NOMO-1 (cell line): ENCODE data around the gene TCTN1.
"Not testable (repeated sequence)": the region's sequence is repeated elsewhere in the genome, so short reads cannot be mapped to it uniquely, and the experiment has no call there.

Experiments
- DNase-seq, 2 experiments: peaks; one replicate each; lab custom pipeline; 2025; ENCODE audit not compliant: unreplicated experiment in 2 of 2; lab: John Stamatoyannopoulos, UW

The TCTN1 gene

DNA sequence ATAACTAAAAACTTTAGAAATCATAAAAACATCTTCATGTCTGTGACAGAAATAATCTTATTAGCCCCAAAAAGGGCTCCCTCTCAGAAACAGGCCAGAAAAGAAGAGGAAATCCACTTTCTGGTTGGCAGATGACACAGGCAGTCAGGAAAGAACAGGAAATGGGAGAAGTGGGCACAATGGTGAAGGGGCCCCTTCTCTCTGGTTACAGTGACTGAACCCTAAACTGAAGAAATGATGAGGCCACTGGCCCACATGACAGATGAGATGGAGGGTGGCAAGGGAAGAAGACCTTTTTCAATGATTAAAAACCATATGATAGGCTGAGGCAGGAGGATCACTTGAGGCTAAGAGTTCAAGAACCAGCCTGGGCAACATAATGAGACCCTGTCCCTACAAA is 21.1 kb downstream of the TCTN1 start:
- DNase-seq: no peak

DNA sequence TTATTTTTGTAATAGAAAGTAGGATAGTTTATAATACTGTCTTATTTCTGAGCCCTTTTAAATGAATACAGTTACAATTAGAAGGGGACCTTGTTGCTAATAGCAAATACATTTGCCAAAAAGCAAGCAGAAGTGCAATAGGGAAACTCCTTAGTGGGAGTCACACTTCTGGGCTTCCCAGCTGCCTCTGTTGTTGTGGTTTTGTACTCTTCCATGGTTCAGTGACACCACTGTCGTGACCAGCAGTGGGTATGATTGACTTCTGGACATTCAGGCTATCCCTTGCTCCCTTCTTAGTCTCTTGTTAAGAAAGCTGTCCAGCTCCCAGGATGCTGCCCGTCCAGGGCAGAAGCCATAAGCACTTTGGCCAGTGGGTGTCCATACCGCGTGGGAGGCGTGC is 22.6 kb downstream of the TCTN1 start:
- no peak for DNase-seq

DNA sequence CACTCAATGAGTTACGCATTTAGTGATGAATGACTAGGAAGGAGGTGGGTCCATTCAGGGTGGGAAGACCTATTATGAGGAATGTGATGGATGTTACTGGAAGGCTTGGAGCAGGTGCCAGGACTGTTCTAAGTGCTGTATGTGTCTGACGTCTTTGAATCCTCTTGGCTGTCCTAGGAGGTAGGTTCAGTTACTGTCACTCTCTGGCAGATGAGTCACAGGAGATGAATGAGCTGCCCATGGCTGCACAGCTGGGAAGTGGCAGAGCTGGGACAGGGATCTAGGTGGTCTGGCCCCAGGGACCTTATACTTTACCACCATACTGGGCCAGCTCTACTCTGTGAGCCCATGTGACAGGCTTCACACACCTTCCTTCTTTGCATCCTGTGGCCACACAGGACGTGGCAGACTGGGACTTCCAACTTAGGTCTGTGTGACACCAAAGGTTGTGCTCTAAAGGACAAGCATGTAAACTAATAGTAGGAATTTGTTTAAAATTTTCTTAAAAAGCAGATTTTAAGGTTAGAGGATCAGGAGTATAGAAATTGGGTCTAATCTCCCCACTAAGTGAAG is 24.0 kb downstream of the TCTN1 start:
- DNase-seq: no peak

DNA sequence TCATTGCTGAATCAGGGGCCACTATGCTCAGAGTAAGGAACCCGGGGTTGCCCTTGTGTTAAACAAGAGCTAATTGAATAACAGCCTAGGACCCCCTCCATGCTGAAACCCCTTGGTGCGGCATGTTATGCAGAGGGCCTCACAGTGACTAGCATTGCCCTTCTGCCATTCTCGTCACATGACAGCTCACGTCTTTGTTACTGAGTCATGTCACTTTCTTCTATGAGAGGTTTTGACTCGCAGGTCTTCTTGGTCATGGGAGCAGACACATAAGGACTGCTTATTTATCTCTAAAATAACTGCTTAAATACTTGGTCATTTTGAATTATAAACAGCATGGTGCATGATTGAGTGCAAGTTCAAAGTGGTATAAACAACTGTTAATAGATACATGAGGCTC is 24.9 kb downstream of the TCTN1 start:
- no peak for DNase-seq

DNA sequence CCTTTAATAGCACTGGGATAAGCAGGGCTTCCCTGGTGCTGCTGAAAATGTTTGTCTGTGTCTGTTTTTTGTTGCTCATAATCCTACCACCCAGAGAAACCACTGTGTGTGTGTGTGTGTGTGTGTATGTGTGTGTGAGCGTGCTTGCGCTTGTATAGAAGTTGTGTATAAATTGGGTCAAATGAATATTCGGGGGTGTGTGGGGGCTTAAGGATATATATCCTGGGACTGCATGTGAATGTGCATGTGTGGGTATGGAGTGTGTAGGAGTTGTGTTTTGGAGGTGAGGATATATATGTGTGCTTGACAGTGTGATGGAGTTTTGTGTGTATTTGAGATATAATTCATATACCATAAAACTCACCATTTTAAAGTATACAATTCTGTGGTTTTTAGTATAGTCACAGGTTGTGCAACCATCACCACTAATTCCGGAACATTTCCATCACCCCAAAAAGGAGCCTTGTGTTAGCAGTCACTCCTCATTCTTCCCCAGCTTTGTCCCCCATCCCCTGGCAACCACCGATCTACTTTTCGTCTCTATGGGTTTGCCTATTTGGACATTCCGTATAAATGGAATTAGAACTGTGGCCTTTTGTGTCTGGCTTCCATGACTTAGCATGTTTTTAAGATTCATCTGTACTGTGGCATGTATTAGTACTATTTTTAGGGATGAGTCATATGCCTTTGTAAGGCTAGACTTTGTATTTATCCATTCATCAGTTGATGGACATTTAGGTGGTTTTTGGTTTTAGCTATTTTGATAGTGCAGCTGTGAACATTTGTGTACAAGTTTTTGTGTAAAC is 25.6 kb downstream of the TCTN1 start:
- peak; percentile 40 to 89 for DNase-seq

DNA sequence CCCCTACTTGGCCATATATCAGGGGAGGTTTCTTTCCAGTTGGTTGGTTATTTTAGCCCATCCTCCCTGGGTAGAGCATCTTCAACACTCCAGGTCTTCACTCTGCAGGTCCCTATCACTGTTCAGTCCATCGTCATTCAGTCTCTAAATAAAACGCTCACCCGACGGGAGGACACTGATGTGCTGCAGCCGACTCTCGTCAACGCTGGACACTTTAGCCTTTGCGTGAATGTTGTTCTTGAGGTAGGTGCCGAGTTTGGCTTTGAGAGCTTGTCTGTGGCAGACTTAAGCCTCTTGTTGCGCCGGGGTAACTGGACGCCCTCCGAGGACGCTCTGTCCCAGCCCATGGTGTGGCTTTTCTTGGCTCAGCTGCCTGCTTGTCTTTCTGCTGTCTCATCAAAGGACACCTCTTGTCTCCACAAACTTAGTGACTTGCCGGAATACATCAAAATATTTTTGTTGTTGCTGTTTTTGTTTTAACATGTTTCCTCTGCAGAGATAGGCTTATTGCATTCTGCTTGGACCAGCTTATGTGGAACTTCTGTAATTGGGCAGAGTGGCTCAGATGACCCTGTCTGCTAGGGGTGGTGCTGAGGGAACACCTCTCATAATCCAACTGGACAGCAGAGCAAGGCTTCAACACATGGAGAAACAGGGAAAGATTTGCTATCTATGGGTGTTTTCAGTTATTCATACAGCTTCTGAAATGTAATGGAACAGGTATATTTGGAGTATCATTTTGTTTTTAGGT is 26.5 kb downstream of the TCTN1 start:
- no peak for DNase-seq

DNA sequence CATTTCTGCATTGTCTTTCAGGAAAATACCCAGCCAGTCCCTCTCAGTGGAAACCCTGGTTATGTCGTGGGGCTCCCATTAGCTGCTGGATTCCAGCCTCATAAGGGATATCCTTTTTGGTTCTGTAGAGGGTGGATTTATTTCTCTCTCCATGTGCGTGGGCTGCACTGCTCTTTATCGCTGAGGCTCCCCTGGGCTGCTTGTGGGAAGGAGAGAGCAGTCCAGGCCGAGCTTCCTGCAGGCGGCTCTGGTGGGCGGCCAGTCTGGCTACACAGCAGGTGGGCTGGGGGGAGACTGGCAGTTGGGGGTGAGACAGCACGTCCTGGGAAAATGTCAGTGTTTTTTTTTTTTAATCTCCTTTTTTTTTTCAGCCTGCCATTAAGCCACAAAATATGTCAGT is 27.6 kb downstream of the TCTN1 start:
- DNase-seq: no peak

DNA sequence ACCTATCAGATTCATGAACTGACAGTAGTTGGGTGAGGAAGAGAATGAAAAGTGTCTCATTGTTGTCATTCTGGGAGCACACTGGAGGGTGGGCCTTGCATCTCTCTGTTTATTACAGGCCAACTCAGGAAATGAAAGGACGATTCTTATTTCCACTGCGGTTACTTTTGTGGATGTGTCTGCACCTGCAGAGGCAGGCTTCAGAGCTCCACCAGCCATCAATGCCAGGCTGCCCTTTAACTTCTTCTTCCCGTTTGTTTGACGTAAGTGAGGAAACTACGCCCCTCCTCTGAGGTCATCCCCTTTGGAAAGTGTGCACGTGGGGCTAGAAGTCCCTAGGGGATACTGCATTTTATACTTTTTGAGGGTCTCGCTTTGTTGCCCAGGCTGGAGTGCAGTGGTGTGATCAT is 33.7 kb downstream of the TCTN1 start:
- no peak for DNase-seq

DNA sequence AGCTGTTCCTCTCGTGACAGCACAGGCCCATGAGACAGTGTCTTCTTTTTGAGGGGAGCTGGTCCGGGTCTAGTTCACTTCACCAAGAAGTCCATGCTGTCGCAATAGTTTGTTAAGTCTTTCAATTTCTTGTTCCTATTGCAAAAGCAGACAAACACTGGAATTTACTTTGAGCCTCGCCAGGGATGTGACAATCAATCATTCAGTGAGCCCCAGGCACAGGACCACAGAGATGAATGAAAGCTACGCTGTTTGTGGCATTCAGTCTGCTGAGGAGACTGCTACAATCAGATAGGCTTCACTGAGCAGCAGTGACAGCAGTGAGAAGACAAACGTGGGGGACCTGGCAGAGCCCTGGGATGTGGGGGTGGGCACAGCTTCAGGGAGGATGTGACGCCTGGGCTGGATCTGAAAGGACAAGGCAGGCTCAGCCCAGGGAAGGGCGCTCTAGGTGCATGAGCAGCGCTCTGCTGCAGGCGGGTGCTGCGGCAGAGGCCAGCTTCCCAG is 35.5 kb downstream of the TCTN1 start:
- DNase-seq: peak in 1 of 2 experiments; percentile 59

DNA sequence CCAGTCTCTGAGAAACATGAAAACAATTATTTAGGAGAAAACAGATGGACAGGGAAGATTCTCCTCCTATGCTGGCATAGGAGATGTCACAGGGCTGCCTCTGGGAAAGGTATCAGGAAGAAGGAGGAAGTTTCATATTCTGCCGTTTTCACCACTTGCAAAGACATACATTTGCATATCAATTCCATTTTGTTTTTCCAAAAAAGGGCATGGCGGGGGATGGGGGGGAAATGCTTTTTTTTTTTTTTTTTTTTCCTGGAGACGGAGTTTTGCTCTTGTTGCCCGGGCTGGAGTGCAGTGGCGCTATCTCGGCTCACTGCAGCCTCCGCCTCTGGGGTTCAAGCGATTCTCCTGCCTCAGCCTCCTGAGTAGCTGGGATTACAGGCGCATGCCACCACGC is 40.3 kb downstream of the TCTN1 start:
- not testable (repeated sequence) for DNase-seq

DNA sequence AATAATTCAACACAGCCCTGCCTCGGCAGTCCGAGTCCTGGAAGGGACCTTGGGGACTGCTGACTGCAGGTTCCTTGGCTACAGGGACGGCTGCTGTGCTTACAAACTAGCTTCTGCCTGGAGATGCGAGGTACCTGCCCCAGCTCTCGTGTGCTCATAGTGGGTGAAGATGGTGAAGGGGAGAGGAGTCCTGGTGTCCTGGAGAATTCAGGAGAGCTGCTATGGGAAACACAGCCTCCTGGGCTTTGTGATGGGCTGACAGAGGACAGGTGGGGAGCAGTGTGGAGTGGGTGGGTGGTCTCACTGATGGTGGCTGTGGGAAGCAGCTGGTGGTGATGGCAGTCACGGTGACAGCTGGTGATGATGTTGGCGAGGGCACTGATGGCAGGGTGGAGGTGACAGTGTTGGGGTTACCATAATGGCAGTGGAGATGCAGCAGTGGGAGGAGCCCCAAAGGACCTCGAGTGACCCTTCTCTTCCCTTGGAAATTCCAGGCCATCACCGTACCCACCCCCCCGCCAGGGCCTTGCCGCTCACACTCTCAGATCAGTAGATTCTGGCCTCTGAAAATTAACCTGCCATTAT is 42.2 kb downstream of the TCTN1 start:
- no peak for DNase-seq

DNA sequence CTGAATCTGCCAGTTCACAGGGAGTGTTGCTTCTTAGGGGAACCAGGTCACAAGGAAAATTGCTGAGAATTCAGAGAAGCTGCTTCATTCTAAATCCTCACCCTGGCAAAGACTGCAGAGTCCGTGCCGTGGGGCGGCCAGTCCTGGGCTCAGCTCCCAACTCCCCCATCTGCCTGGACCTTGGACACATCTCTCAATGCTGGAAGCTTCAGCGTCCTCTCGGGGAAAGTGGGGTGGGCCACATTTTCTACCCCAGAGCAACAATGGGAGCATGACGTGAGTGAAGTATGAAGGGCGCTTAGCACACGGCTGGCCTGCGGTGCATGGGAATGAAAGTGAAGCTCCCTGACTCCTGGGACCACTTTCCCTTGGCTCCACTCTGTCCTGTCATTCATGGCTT is 43.8 kb downstream of the TCTN1 start:
- DNase-seq: no peak

DNA sequence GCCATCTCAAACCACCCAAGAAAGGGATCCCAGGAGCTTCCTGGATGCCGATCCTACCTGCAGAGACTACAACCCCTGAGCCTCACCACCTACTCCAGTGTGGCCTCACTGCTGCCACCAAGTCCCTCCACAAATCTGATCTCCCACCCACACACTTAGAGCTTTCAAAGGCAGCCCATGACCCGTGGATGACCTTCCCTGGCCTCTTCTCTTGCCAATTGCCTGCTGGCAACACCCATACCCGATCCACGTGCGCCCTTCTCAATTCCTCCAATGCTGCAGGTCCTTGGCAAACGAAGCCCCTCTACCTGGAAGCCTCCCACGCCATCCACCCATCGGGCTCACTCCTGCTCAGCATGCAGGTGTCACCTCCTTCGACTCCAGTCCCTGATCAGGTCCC is 44.3 kb downstream of the TCTN1 start:
- DNase-seq: no peak

DNA sequence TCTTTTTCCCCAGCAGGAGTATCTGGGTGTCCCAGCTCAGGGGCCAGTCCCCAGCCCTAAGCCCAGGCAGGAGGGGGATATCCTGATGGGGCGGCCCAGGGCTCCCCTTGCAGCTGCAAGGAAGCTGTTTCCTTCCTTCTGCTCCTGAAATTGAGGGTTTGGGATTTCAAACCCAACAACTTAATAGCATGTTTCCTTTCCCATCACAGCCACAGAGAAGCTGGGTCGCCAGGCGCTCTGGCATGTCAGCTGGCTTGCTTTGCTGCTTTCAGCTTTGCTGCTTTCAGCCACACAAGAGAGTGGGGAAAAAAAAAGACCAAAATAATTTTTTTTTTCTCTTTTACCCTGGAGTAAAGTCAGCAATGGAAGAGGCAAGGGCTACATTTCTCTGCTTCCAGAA is 44.9 kb downstream of the TCTN1 start:
- no peak for DNase-seq

DNA sequence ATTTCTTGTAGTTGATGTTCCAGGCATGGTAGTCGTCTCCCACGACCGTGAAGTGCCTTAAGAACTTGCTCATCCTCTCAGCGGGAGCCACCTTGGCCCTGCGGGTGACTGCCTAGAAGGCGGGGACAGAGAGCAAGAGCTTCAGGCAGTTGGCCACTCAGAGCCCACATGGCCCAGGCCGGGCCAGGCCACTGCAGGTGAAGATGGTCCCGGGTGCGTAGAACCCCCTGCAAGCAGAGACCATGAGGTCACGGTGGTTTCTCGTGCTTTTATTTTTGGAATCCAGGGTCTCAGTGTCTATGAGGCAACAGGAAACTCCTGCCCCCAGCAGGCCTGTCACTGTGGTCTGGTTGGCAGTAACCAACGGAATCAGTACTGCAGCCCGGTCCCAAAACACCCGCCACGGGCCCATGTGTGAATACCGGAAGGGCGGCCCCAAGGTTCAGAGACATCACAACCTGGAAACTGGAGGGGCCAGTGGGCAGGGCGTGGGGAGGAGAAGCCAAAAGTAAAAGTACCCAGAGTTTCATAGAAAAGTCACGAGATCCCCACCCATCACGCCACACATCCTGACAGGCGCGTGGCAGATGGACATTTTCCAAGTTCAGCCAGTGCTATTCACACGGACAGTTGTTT is 47.5 kb downstream of the TCTN1 start:
- peak; percentile 86 to 91 for DNase-seq

DNA sequence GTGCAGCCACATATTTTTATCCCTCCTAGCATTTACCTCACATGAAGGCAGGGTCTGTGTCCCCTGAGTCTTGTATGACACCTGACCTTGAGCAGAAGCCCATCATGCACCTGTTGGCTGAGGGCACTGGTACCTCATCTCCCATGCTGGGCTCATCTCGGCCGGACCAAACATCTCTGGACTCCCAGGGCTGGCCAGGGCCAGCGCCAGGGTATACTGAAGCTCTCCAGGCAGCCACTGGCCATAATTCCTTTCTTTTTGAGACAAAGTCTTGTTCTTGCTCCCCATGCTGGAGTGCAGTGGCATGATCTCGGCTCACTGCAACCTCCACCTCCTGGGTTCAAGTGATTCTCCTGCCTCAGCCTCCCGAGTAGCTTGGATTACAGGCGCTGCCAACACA is 53.0 kb downstream of the TCTN1 start:
- no peak for DNase-seq

DNA sequence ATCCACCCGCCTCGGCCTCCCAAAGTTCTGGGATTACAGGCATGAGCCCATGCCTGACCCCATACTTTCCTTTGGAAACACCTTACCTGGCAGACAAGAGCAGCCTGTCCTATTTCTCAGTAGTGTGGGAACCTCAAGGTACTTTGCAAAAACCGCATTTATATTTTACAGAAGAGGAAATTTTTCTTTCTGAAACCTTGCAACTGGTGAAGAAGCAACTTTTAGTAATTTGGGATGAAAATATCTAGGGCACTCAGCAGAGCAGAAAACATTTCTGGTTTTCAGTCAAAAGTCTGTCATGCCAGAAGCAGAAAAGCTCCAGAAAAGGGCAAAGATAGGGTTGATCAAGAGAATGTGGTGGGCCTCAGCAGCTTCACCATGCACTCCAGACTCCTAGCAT is 53.7 kb downstream of the TCTN1 start:
- DNase-seq: no peak

DNA sequence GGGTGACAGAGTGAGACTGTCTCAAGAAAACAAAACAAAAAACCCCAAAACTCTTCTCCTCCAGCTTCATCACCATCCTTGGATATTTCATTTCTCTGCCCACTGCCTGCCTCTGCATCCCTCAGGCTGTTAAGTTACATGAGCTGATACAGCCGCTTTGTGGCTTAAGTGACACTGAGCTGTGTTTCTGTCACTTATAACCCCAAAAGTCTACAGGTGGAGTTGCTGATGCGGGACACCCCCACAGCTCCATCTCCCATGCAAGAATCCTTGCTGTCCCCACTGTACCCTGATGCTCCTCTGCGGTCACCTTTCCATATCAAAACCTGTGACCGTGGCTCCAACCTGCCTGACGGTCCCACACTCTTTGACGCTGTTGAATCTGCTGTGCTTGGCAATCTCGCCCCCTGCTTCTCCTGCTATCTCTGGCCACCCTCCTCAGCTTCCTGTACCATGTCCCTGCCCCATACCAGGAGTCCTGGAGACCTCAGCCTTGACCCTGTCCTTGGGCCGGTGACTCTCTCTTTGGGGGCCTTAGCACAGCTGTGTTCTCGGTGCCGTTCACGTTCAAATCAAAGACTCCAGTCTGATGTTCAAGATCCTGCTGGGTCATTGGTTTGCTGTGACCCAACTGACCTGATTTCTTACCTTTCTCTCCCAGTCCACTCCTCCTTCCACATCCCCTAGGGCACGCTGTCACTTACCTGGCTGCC is 54.7 kb downstream of the TCTN1 start:
- DNase-seq: no peak

DNA sequence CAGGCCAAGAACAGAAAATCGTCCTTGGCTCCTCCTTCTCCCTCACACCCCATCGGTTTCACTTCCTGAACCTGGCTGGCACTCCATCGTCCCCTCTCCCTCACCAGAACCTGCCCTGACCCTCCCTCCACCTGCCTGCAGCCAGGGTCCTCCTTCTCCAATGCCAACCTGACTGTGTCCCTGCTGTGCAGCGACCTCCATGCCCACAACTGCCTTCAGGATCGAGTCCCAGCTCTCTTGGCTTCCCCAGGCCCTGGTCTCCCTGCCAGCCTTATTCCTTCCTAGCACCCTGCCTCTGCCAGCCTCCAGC is 55.2 kb downstream of the TCTN1 start:
- DNase-seq: peak; percentile 8 to 15

DNA sequence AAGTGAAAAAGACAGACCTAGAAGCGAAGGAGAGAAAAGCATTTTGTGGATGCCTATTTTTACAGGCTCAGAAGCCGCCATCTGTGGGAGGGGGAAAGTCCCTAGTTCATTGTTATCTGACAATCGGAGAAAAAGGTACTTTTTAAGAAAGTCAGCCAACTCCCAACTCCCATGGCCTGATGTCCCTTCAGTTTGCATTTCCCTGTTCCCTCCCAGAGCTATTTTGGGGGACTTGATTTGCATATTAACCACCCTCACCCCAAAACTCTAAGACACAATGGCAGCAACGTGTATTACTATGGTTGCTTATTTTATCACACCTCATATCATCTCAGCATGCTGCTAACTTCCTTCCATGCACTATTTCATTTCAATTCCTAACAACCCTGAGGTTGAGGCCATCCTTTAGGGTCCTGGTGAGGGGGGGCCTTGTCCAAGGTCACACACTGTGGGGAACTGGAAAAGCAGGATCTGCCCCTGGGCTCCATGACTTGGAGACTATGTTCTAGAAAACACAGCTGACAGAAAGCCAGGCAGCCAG is 56.3 kb downstream of the TCTN1 start:
- DNase-seq: no peak
